ENCODE measurements around the gene LIMS1.
"Not testable (repeated sequence)": the region's sequence is repeated elsewhere in the genome, so short reads cannot be mapped to it uniquely, and the experiment has no call there.

LIMS1 gene

DNA sequence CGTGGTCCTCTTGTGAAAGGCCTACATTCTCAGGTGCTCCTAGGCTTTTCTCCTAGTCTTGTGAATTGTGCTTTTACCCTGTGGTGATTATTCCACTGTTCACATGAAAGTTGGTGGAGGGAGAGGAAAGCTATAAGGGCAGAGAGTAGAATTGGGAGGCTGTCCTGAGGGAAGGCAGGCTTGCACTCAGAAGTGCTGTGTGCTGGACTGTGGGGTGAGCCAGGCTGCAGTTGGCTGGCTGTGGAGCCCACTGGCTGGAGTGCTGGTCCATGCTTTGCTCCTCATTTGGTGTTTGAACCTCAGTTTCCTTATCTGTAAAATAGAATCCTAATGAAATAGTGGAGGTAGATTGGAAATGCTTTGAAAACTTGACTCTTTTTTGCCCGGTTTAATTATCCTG, 21.3 kb downstream of the LIMS1 start:
- Mint-ChIP-seq H3K4me3 (no peak overlapping the region), H3K4me1 (peaks cover 28% of the 10 kb centered on the region), H3K9me3 (no peaks in the 10 kb centered on the region), H3K27me3 (no peaks in the 10 kb centered on the region), H3K36me3 (ENCODE audit: insufficient read depth) (no peaks in the 10 kb centered on the region), H3K27ac (ENCODE audit: low read depth) (no peak overlapping the region)
- DNase-seq (ENCODE audit: low spot score in 2 of 2) = no peak
- no peak for ATAC-seq (replicated peaks; ENCODE audit: extremely low read depth, poor library complexity, severe bottlenecking)

- ATAC-seq (replicated peaks; ENCODE audit: extremely low read depth, poor library complexity, severe bottlenecking); DNase-seq (ENCODE audit: low spot score in 2 of 2); H3K27me3 Mint-ChIP-seq; H3K4me3 Mint-ChIP-seq; H3K27ac Mint-ChIP-seq (ENCODE audit: low read depth); H3K36me3 Mint-ChIP-seq (ENCODE audit: insufficient read depth); H3K9me3 Mint-ChIP-seq: not testable (repeated sequence)
- H3K4me1 Mint-ChIP-seq = peaks cover 29% of the 10 kb centered on the region
Observed at GRCh38 chr2:108556581-108556980, 22.3 kb downstream of the LIMS1 start.

GRCh38 chr2:108560241-108560811, 26.1 kb downstream of the LIMS1 start:
- Mint-ChIP-seq H3K9me3 (no peaks in the 10 kb centered on the region), H3K27me3 (no peaks in the 10 kb centered on the region), H3K4me3 (no peak overlapping the region), H3K36me3 (ENCODE audit: insufficient read depth) (peaks cover 1% of the 10 kb centered on the region), H3K27ac (ENCODE audit: low read depth) (peak overlapping the region; percentile 12), H3K4me1 (peaks cover 15% of the 10 kb centered on the region)
- ATAC-seq (replicated peaks; ENCODE audit: extremely low read depth, poor library complexity, severe bottlenecking) (no peak), DNase-seq (ENCODE audit: low spot score in 2 of 2) (no peak)

- DNase-seq (ENCODE audit: low spot score in 2 of 2) (no peak), ATAC-seq (replicated peaks; ENCODE audit: extremely low read depth, poor library complexity, severe bottlenecking) (no peak)
- Mint-ChIP-seq H3K9me3 (no peaks in the 10 kb centered on the region), H3K27ac (ENCODE audit: low read depth) (peak overlapping the region; percentile 12), H3K27me3 (no peaks in the 10 kb centered on the region), H3K36me3 (ENCODE audit: insufficient read depth) (peaks cover 1% of the 10 kb centered on the region), H3K4me3 (no peak overlapping the region), H3K4me1 (peaks cover 13% of the 10 kb centered on the region)
Observed at GRCh38 chr2:108560895-108561530, 26.7 kb downstream of the LIMS1 start.

GRCh38 chr2:108562274-108562673, 28.0 kb downstream of the LIMS1 start:
- Mint-ChIP-seq H3K4me1 (peaks cover 15% of the 10 kb centered on the region), H3K9me3 (no peaks in the 10 kb centered on the region), H3K36me3 (ENCODE audit: insufficient read depth) (peaks cover 1% of the 10 kb centered on the region), H3K4me3 (no peak overlapping the region), H3K27ac (ENCODE audit: low read depth) (no peak overlapping the region), H3K27me3 (no peaks in the 10 kb centered on the region)
- DNase-seq (ENCODE audit: low spot score in 2 of 2) = no peak
- ATAC-seq (replicated peaks; ENCODE audit: extremely low read depth, poor library complexity, severe bottlenecking) = no peak

- DNase-seq (ENCODE audit: low spot score in 2 of 2) (no peak), ATAC-seq (replicated peaks; ENCODE audit: extremely low read depth, poor library complexity, severe bottlenecking) (no peak)
- Mint-ChIP-seq H3K4me1 (peaks cover 15% of the 10 kb centered on the region), H3K27ac (ENCODE audit: low read depth) (no peak overlapping the region), H3K36me3 (ENCODE audit: insufficient read depth) (peaks cover 1% of the 10 kb centered on the region), H3K27me3 (no peaks in the 10 kb centered on the region), H3K9me3 (no peaks in the 10 kb centered on the region), H3K4me3 (no peak overlapping the region)
Observed at GRCh38 chr2:108564510-108564909, 30.2 kb downstream of the LIMS1 start.

DNA sequence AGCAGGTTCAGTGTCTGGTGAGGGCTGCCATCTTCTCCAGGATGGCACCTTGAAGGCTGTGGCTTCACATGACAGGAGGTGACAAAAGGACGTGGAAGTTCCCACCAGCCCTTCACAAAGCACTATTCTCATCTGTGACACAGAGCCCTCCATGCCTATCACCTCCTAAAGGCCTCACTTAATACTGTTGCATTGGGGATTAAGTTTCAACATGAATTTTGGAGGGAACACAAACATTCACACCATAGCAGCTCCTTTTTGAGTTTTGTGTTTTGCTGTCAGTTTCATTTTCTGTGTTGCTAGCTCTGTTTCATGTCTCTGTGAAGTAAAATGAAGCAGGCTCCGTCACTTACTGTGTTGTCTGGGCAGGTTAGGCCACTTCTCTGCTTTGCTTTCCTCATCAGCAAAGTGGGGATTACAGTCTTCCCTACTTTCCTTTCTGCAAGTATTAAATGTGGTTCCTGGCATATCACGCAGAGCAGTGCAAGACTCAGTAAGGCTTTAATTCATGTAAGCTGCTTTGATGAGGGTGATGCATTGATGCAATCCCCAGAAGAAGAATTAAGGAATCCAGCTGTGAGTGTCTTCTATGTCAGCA, 31.6 kb downstream of the LIMS1 start:
- Mint-ChIP-seq H3K4me3 (peak overlapping the region; percentile 41), H3K36me3 (ENCODE audit: insufficient read depth) (peaks cover 1% of the 10 kb centered on the region), H3K9me3 (no peaks in the 10 kb centered on the region), H3K27me3 (no peaks in the 10 kb centered on the region), H3K4me1 (peaks cover 7% of the 10 kb centered on the region), H3K27ac (ENCODE audit: low read depth) (no peak overlapping the region)
- DNase-seq (ENCODE audit: low spot score in 2 of 2) (no peak), ATAC-seq (replicated peaks; ENCODE audit: extremely low read depth, poor library complexity, severe bottlenecking) (peak; percentile 94)

- Mint-ChIP-seq H3K27me3 (no peaks in the 10 kb centered on the region), H3K9me3 (no peaks in the 10 kb centered on the region), H3K4me1 (peaks cover 13% of the 10 kb centered on the region), H3K27ac (ENCODE audit: low read depth) (no peak overlapping the region), H3K36me3 (ENCODE audit: insufficient read depth) (no peaks in the 10 kb centered on the region), H3K4me3 (no peak overlapping the region)
- no peak for DNase-seq (ENCODE audit: low spot score in 2 of 2)
- no peak for ATAC-seq (replicated peaks; ENCODE audit: extremely low read depth, poor library complexity, severe bottlenecking)
Observed at GRCh38 chr2:108570416-108570815, 36.1 kb downstream of the LIMS1 start.

- Mint-ChIP-seq H3K4me1 (peaks cover 12% of the 10 kb centered on the region), H3K27me3 (no peaks in the 10 kb centered on the region), H3K36me3 (ENCODE audit: insufficient read depth) (no peaks in the 10 kb centered on the region), H3K27ac (ENCODE audit: low read depth) (no peak overlapping the region), H3K9me3 (no peaks in the 10 kb centered on the region), H3K4me3 (no peak overlapping the region)
- DNase-seq (ENCODE audit: low spot score in 2 of 2) (no peak), ATAC-seq (replicated peaks; ENCODE audit: extremely low read depth, poor library complexity, severe bottlenecking) (no peak)
Observed at GRCh38 chr2:108571286-108571685, 37.0 kb downstream of the LIMS1 start.

DNA sequence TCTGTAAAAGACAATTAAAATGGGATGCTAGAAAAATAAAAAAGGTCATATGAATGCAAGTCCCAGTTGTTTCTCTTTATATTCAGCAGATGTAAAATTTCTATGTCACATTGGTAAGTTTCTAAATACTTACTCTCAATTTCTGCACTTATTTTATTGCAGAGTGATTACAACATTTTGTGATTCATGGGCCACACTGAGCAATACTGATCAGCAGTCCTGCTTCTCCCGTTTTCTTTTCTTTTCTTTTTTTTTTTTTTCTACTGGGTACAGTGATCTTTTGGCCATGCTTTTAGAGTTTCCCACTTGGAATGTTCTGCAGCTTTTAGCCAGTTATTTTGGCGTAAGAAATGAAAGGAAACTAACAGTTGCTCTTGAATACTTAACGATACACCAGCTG, 38.8 kb downstream of the LIMS1 start:
- DNase-seq (ENCODE audit: low spot score in 2 of 2) = no peak
- H3K27ac Mint-ChIP-seq (ENCODE audit: low read depth) = no peak overlapping the region
- no peaks in the 10 kb centered on the region for H3K27me3 Mint-ChIP-seq
- no peak overlapping the region for H3K4me3 Mint-ChIP-seq
- ATAC-seq (replicated peaks; ENCODE audit: extremely low read depth, poor library complexity, severe bottlenecking) = no peak
- peaks cover 12% of the 10 kb centered on the region for H3K4me1 Mint-ChIP-seq
- H3K9me3 Mint-ChIP-seq = no peaks in the 10 kb centered on the region
- H3K36me3 Mint-ChIP-seq (ENCODE audit: insufficient read depth) = peaks cover 2% of the 10 kb centered on the region

DNA sequence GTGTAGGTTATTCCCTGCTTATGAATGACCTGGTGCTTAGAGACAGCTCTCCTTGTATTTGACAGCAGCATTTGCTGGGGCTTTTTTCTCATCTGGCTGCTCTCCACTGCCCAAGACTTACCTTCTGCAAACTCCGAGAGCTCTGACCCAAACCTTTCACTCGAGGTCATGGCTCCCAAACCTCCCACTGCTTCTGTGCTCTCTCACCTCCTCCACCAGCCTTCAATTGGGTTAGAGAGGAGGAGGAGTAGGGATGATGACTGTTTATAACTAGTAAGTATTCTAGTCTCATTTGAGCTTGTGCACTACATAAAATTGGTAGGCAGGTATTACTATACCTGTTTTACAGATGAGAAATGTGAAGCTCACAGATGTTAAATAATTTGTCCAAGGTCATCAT, 40.1 kb downstream of the LIMS1 start:
- H3K27me3 Mint-ChIP-seq = no peaks in the 10 kb centered on the region
- H3K36me3 Mint-ChIP-seq (ENCODE audit: insufficient read depth) = peaks cover 2% of the 10 kb centered on the region
- no peak overlapping the region for H3K4me3 Mint-ChIP-seq
- DNase-seq (ENCODE audit: low spot score in 2 of 2) (no peak), ATAC-seq (replicated peaks; ENCODE audit: extremely low read depth, poor library complexity, severe bottlenecking) (no peak)
- no peak overlapping the region for H3K27ac Mint-ChIP-seq (ENCODE audit: low read depth)
- no peaks in the 10 kb centered on the region for H3K9me3 Mint-ChIP-seq
- H3K4me1 Mint-ChIP-seq = peaks cover 12% of the 10 kb centered on the region

DNA sequence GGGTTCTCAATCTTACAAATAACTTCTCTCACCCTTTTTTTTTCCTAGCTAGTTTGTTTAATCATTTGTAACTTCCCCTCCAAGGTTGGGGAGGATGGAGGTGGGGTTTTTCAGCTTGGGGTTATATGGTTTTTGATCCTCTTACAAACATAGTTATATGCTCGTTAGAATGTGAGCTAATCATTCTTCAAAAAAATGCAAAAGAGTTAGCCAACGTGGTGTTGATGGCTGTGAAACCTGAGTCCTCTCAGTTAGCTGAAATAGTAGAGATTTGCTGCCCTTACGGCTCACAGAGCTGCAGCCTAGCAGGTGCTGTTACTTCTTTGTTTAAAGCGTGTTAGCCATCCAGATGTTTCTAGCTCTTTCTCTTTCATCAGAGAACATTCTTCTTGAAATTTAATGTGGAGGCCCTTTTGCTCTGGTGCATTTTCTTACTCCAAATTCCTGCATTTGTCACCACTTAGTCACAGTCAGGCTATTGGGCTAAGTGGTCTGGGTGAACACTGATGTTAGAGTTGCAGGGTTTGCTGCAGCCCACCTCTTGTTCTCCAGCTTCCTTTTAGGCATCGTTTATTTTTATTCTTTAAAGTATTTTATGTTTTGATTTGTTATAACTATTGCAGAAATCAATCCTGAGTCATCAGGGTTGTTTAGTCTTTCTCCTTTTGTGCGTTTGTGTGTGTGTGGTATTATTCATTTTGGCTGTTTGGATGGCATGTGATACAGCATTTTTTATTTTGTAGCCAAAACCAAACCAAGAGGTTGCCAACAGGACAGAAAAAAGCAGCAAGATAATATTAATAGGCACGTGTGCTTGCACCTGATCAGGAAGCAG, 41.1 kb downstream of the LIMS1 start:
- no peak overlapping the region for H3K4me3 Mint-ChIP-seq
- no peaks in the 10 kb centered on the region for H3K27me3 Mint-ChIP-seq
- ATAC-seq (replicated peaks; ENCODE audit: extremely low read depth, poor library complexity, severe bottlenecking) (no peak), DNase-seq (ENCODE audit: low spot score in 2 of 2) (no peak)
- no peak overlapping the region for H3K27ac Mint-ChIP-seq (ENCODE audit: low read depth)
- H3K4me1 Mint-ChIP-seq = peaks cover 16% of the 10 kb centered on the region
- no peaks in the 10 kb centered on the region for H3K9me3 Mint-ChIP-seq
- H3K36me3 Mint-ChIP-seq (ENCODE audit: insufficient read depth) = peaks cover 2% of the 10 kb centered on the region

Data from central memory CD8-positive, alpha-beta T cell (primary cell).